CD4-positive, alpha-beta T cell treated with Interferon gamma for 1 hour (primary cell): ENCODE data around the gene TGIF2LY.
"Not testable (repeated sequence)": the region's sequence is repeated elsewhere in the genome, so short reads cannot be mapped to it uniquely, and the experiment has no call there.

Experiments used
- DNase-seq: peaks from one replicate; pipeline ENCODE4 v3.0.0-alpha.2; 2020

TGIF2LY gene

GRCh38 chrY:3578767-3579166 is at the start of gene TGIF2LY:
TSS of gene TGIF2LY (plus strand) at chrY:3579067. CDS start at chrY:3579245, 178 bp downstream.
- not testable (repeated sequence) for DNase-seq
